NB4 (cell line): ENCODE data around the gene PDE9A.

Experiments used
- DNase-seq: peaks from one replicate; pipeline ENCODE4 v3.0.0; 2010; ENCODE audit warnings: low read depth
- H3K4me3 ChIP-seq: one replicate; pipeline ENCODE4 v1.5.1; 2011; ENCODE audit warnings: mild to moderate bottlenecking, low read depth, low read length, moderate library complexity
- CTCF ChIP-seq: IDR thresholded peaks from one replicate; pipeline ENCODE4 v1.5.1; 2012; ENCODE audit warnings: low read depth, low read length
- MAX ChIP-seq: IDR thresholded peaks from 2 replicates; pipeline ENCODE4 v1.6.1; 2011; ENCODE audit warnings: low read depth, low read length
- MYC ChIP-seq: IDR thresholded peaks from 2 replicates; pipeline ENCODE4 v1.6.1; 2011; ENCODE audit warnings: low read depth, low read length
- POLR2A ChIP-seq: IDR thresholded peaks from 2 replicates; pipeline ENCODE4 v1.6.1; 2011; ENCODE audit warnings: mild to moderate bottlenecking; ENCODE audit not compliant: insufficient read length; ENCODE audit errors: extremely low read depth

Gene PDE9A

GRCh38 chr21:42674351-42674940 is 21.0 kb downstream of the PDE9A start:
- TF ChIP-seq MAX (no peak), CTCF (no peak), MYC (no peak), POLR2A (no peak)
- DNase-seq = peak; percentile 96
- H3K4me3 ChIP-seq = peak overlapping the region; percentile 25

GRCh38 chr21:42675403-42675802 is 22.0 kb downstream of the PDE9A start:
- no peak for DNase-seq
- TF ChIP-seq MAX (no peak), CTCF (no peak), POLR2A (no peak), MYC (no peak)
- H3K4me3 ChIP-seq = no peak overlapping the region

GRCh38 chr21:42676808-42677207 is 23.4 kb downstream of the PDE9A start:
- DNase-seq = no peak
- TF ChIP-seq POLR2A = no peak
- TF ChIP-seq MAX = no peak
- no peak for TF ChIP-seq CTCF
- no peak for TF ChIP-seq MYC
- no peak overlapping the region for H3K4me3 ChIP-seq

GRCh38 chr21:42677339-42678321 is 24.2 kb downstream of the PDE9A start:
- TF ChIP-seq MYC (no peak), CTCF (no peak), MAX (no peak), POLR2A (no peak)
- peak; percentile 93 for DNase-seq
- peak overlapping the region; percentile 35 for H3K4me3 ChIP-seq

- H3K4me3 ChIP-seq = peak overlapping the region; percentile 35
- no peak for DNase-seq
- TF ChIP-seq MYC (no peak), CTCF (no peak), POLR2A (no peak), MAX (no peak)
These were observed 25.3 kb downstream of the PDE9A start for GRCh38 chr21:42678618-42679295.
